Measurements from ENCODE around the gene RALGPS1.
A peak's percentile ranks its signal among the peaks of the same experiment; 100 is the strongest.

The RALGPS1 gene

DNA sequence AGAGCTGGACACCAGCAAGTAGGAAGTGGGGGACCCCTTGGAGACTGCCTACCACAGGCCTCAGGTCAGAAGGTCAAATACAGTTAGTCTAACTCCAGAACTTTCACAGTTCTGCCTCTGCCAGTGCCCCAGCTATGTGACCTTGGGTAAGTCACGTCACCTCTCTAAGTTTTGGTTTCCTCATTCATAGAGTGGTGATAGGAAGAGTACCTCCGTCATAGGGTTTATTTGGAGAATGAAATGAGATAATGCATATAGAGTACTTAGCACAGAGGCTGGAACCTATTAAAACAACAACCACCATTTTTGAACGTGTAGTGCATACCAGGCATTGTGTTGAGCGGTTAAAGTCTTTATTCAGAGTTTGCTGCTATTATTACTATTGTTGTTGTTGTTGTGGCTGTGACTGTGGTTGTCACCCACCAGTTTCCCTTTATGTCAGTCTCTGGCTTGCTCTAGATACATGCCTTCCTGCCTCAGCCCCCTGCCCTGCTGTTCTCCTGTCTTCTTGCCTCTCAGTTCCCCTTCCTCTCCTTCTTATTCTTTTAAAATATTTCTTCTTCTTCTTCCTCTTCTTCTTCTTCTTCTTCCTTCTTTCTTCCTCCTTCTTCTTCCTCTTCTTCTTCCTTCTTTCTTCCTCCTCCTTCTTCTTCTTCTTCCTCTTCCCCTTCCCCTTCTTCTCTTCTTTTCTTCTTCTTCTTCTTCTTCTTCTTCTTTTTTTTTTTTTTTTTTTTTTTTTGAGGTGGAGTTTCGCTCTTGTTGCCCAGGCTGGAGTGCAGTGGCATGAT is 67.8 kb downstream of the RALGPS1 start:
- peaks cover 11% of the 10 kb centered on the region for H3K36me3 Mint-ChIP-seq
- peaks cover 41% of the 10 kb centered on the region for H3K27me3 Mint-ChIP-seq
- peaks cover 3% of the 10 kb centered on the region for H3K9me3 Mint-ChIP-seq (ENCODE audit: low read depth)
- H3K27ac Mint-ChIP-seq, result no peak overlapping the region
- H3K4me1 Mint-ChIP-seq (ENCODE audit: low read depth), result peaks cover 37% of the 10 kb centered on the region
- no peak overlapping the region for H3K4me3 Mint-ChIP-seq

DNA sequence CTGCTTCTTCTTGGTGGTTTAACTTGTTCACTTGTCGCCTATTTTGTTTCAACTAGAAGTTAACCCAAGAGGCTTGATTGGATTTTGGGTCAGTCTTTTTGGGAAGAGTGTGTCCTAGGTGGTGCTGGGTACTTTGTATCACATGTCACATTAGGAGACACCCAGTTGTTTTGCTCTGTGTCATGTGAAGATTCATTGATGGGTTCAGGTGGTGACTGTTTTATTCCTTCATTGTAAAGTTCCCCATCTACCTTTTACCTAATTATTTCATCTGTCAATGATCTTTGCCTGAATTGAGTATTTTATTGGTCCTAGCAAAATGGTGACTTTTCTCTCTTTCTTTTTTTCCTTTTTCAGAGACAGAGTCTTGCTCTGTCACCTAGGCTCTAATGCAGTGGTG is 69.2 kb downstream of the RALGPS1 start:
- Mint-ChIP-seq H3K27ac (no peak overlapping the region), H3K27me3 (peaks cover 52% of the 10 kb centered on the region), H3K4me1 (ENCODE audit: low read depth) (peaks cover 50% of the 10 kb centered on the region)

DNA sequence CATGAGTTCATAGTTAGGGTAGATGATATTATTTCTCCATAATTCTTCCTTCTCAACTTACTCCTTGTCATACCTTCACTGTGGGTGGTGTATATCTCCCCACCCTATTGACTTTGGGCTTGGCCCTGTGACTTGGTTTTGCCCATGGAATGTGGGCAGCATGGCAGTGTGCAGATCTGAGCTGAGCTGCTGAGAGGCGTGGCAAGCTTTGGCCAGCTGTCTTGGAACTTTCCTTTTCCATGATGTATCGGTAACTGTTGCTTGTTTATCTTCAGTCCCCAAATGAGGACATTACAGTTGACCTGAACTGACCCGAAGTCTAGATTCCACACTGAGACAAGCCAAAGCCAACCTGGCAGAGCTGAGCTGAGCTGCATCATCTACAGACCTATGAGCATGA is 70.4 kb downstream of the RALGPS1 start:
- peaks cover 16% of the 10 kb centered on the region for H3K36me3 Mint-ChIP-seq
- H3K4me1 Mint-ChIP-seq (ENCODE audit: low read depth), result peaks cover 55% of the 10 kb centered on the region
- H3K4me3 Mint-ChIP-seq, result no peak overlapping the region

More for the DNA sequence above, 69.2 kb downstream of the RALGPS1 start:
- H3K9me3 Mint-ChIP-seq (ENCODE audit: low read depth), result peaks cover 3% of the 10 kb centered on the region
- peaks cover 16% of the 10 kb centered on the region for H3K36me3 Mint-ChIP-seq
- H3K4me3 Mint-ChIP-seq, result no peak overlapping the region

DNA sequence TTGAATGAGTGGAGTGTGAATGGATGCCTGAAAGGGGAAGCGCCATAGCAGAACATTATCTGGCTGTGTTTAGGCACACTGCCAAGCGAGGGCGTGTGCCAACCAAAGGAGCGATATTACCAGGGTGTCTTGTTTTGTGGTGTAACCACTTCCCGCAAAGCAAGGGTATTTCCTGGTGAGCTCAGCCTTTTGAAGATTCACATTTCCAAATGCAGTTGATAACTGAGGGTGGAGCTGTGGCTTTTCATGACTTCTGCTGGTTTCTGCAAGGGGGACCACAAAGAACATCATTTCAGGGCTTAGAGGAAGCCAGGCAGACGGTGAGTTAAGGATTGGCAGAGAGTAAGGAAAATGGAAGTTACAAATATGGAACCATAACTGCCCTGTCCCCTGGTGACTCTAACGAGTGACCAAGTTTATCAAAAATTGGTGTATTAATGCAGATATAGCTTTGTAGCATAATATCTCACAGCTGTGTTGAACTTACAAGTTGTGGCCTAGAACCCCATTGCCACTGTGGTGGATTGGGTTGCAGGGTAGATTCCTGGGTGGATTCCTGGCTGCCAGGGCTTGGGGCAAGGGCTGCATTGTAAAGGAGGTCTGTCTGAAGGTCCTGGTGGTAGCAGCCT is 71.4 kb downstream of the RALGPS1 start:
- Mint-ChIP-seq H3K27ac (peak overlapping the region; percentile 47), H3K4me3 (peak overlapping the region; percentile 76), H3K4me1 (ENCODE audit: low read depth) (peaks cover 56% of the 10 kb centered on the region), H3K27me3 (peaks cover 60% of the 10 kb centered on the region), H3K9me3 (ENCODE audit: low read depth) (peaks cover 3% of the 10 kb centered on the region), H3K36me3 (peaks cover 25% of the 10 kb centered on the region)

More for the DNA sequence above, 70.4 kb downstream of the RALGPS1 start:
- peaks cover 3% of the 10 kb centered on the region for H3K9me3 Mint-ChIP-seq (ENCODE audit: low read depth)
- H3K27ac Mint-ChIP-seq, result no peak overlapping the region
- H3K27me3 Mint-ChIP-seq, result peaks cover 52% of the 10 kb centered on the region

DNA sequence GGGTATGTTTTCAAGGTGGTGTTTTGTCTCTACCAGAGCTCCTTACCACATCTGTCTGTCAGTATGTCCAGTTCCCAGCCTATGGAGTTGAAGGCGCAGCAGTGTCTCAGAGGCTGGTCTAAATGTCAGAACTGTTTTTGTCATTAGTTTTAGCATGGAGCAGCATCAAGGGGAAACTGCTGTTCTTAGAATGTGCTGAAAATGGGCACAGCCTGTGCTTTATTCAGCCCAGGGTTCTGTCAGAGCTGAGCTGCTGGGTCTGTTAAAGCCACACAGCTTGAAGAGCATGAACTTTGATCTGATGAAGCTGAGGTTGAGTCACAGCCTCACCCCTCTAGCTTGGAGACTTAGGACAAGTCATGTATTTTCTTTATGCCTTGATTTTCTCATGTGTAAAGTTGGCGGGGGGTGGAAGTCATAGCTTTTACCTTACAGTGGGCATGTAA is 71.9 kb downstream of the RALGPS1 start:
- Mint-ChIP-seq H3K27ac (peak overlapping the region; percentile 47), H3K36me3 (peaks cover 28% of the 10 kb centered on the region), H3K4me1 (ENCODE audit: low read depth) (peaks cover 55% of the 10 kb centered on the region), H3K4me3 (peak overlapping the region; percentile 76), H3K27me3 (peaks cover 60% of the 10 kb centered on the region), H3K9me3 (ENCODE audit: low read depth) (peaks cover 3% of the 10 kb centered on the region)

DNA sequence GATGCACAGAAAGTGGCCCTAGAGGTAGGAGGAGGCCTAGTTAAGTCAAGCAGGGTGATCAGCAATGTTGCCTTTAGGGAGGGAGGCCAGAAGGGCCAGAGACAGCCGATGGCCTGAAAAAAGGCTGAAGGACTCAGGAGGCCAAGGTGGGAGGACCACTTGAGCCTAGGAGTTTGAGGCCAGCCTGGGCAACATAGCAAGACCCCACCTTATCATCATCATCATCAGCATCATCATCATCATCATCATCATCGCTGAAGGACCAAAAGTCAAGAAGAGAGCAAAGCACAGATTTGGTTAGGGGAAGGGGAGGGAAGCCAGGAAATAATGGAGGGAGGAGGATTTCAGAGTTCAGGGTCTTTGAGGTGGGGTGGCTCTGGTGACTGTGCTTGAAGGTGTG is 74.3 kb downstream of the RALGPS1 start:
- peaks cover 55% of the 10 kb centered on the region for H3K4me1 Mint-ChIP-seq (ENCODE audit: low read depth)
- H3K9me3 Mint-ChIP-seq (ENCODE audit: low read depth), result peaks cover 7% of the 10 kb centered on the region
- peaks cover 68% of the 10 kb centered on the region for H3K27me3 Mint-ChIP-seq
- H3K27ac Mint-ChIP-seq, result no peak overlapping the region
- H3K4me3 Mint-ChIP-seq, result no peak overlapping the region
- H3K36me3 Mint-ChIP-seq, result peaks cover 30% of the 10 kb centered on the region

DNA sequence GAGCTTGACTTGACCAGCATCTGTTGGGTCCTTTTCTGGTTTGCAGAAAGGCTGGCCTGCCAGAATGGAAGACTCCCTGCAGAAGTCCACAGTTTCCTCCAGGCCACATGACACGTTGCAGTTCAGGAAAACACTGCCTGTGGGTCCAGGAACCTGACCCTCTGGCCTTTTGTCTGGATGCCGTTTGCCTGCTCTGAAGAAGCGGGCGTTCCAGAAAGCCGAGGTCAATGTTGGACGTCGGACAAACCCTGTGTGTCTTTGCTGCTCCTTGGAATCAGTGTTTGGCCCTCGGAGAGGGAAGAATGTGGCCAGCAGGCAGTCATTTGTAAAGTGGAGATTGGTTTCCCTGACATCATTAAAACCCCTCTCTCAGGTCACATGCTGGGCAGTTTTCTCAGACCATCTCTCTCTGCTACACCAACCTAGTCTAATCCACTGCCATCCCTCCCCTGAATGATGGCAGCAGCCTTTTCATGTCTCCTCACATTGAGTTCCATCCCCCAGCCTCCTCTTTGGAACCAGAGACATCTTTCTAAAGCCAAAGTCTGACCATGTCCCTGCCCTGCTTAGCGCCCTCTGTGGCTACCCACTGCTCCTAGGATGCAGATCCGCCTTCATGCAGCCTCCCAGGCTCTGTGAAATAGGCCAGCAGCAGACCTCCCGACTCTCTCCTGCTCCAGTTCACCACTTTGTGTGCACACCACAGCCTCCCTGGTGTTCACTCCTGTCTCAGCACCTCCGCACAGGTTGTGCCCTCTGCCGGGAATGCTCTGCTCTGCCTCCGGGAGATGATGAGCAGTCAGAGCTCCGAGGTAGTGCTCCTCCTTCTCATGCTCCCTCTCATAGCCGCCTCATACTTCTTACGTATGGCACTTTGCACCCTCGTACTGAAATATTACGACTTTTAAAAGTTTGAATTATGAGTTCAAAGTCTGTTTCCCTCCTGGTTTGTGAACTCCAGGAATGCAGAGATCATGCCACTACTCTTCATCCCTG is 75.6 kb downstream of the RALGPS1 start:
- Mint-ChIP-seq H3K36me3 (peaks cover 27% of the 10 kb centered on the region), H3K27ac (no peak overlapping the region), H3K4me3 (no peak overlapping the region), H3K9me3 (ENCODE audit: low read depth) (peaks cover 7% of the 10 kb centered on the region), H3K4me1 (ENCODE audit: low read depth) (peaks cover 46% of the 10 kb centered on the region), H3K27me3 (peaks cover 61% of the 10 kb centered on the region)

DNA sequence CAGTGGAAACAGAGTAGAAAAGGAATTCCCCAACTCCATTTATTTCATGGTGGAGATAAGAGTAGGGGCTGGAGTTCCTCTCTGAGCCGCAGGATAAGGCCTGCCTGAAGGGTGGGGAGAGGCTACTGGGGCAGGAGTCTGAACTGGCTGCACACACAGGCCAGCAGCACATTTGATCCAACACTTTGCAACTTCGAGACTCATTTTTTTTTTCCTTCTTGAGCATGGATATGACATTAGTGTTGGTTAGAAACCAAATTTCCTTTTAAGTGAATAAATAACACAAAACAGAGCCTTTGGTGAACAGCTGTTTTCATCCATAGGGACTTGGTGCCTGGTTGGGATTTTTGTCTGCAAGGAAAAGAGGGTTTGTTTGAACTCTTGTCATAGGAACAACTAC is 76.6 kb downstream of the RALGPS1 start:
- Mint-ChIP-seq H3K4me3 (no peak overlapping the region), H3K36me3 (peaks cover 27% of the 10 kb centered on the region), H3K4me1 (ENCODE audit: low read depth) (peaks cover 38% of the 10 kb centered on the region), H3K27me3 (peaks cover 63% of the 10 kb centered on the region), H3K27ac (no peak overlapping the region), H3K9me3 (ENCODE audit: low read depth) (peaks cover 7% of the 10 kb centered on the region)

DNA sequence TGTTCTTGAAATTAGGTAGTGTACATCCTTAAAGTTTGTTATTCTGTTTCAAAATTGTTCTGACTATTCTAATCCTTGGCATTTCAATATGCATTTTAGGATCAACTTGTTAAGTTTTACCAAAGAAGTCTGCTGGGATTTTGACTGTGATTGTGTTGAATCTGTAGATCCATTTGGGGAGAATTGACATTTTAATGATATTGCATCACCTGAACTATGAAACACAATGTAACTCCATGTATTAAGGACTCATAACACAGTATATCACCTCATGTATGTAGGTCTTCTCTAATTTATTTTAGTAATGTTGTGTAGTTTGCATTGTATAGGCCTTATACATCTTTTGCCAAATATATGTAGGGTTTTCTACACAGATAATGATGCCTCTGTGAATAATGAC is 77.8 kb downstream of the RALGPS1 start:
- peaks cover 25% of the 10 kb centered on the region for H3K4me1 Mint-ChIP-seq (ENCODE audit: low read depth)
- peaks cover 7% of the 10 kb centered on the region for H3K9me3 Mint-ChIP-seq (ENCODE audit: low read depth)
- peaks cover 61% of the 10 kb centered on the region for H3K27me3 Mint-ChIP-seq
- H3K36me3 Mint-ChIP-seq, result peaks cover 27% of the 10 kb centered on the region
- no peak overlapping the region for H3K4me3 Mint-ChIP-seq
- no peak overlapping the region for H3K27ac Mint-ChIP-seq

DNA sequence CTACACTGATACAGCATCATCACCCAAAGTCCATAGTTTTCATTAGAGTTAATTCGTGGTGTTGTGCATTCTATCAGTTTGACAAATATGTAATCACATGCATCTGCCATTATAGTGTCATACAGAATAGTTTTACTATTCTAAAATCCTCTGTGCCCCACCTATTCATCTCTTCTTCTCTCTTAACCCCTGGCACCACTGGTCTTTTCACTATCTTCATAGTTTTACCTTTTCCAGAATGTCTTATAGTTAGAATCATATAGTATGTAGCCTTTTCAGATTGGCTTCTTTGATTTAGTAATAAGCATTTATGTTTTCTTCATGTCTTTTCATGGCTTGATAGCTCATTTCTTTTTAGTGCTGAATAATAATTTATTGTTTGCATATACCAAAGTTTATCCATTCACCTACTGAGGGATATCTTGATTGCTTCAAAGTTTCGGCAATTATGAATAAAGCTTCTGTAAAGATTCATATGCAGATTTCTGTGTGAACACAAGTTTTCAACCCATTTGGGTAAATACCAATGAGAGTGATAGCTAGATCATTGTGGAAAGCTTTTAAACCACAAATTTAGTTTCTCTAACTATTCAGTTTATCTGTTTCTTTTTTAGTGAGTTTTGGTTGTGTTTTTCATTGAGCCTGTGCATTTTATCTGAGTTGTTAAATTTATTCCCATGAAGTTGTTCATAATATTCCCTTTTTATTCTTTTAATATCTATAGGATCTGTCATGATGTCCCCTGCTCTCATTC is 84.9 kb downstream of the RALGPS1 start:
- no peaks in the 10 kb centered on the region for H3K9me3 Mint-ChIP-seq (ENCODE audit: low read depth)
- H3K36me3 Mint-ChIP-seq, result peaks cover 3% of the 10 kb centered on the region
- no peak overlapping the region for H3K4me3 Mint-ChIP-seq
- no peak overlapping the region for H3K27ac Mint-ChIP-seq
- peaks cover 14% of the 10 kb centered on the region for H3K4me1 Mint-ChIP-seq (ENCODE audit: low read depth)
- H3K27me3 Mint-ChIP-seq, result peaks cover 9% of the 10 kb centered on the region

DNA sequence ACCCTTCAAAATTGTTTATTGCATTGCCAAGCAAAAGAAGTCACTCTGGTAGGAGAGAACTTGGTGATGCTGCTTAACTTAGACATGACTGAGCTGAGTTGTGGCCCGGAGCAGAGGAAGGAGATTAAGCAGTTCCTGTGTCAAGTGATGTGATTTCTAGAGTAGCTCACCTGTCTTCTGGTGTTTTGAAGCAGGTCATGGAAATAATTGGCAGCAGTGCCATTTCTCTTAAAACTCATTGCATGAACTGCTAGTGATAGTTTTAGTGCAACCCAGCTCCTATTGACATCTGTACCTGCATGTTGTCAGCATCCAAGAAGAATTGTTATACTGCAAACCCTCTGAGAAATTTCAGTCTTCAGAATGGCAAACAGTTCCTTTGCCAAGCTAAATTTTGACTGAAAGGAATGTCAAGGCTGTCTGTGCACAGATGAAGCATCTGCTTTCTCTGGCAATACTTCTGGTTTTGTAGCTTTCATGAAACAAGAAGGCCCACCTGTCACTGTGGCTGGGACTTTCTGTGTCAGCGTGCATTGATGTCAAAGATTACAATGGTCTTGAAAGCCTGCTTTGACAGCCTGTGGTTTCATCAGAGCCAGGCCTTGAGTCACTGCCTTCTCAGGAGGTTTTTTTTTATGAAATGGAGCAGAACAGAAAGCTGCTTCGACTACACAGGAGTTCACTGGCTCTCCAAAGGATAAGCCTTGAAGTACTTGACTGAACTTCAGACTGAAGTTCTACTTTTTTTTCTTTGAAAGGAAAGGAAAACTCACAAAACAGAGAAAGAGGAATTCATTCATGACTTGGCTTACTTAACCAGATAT is 90.6 kb downstream of the RALGPS1 start:
- peaks cover 1% of the 10 kb centered on the region for H3K36me3 Mint-ChIP-seq
- H3K27me3 Mint-ChIP-seq, result peaks cover 17% of the 10 kb centered on the region
- peaks cover 25% of the 10 kb centered on the region for H3K4me1 Mint-ChIP-seq (ENCODE audit: low read depth)
- H3K27ac Mint-ChIP-seq, result peak overlapping the region; percentile 72
- no peaks in the 10 kb centered on the region for H3K9me3 Mint-ChIP-seq (ENCODE audit: low read depth)
- H3K4me3 Mint-ChIP-seq, result peak overlapping the region; percentile 38

DNA sequence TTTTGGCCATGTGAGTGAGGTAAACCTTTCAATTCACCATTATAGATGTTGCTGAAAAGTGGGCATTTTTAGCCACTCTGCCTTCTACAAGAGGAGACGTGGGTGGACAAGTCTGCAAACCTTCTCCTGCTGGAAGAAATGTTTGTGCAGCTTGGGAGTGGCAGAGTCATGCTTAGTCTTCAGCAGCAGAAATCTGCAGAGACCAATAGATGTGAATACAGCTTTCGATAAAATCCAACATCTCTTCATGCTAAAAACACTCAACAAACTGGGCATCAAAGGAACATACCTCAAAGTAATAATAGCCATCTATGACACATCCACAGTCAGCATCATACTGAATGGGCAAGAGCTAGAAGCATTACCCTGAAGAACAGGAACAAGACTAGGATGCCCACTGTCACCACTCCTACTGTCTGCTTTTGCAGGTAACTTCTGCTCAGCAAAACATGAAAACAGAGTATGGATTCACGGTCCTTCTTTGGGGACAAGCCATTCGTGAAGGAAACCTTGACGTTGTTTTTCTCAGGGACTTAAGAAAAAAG is 91.3 kb downstream of the RALGPS1 start:
- H3K9me3 Mint-ChIP-seq (ENCODE audit: low read depth), result no peaks in the 10 kb centered on the region
- peaks cover 18% of the 10 kb centered on the region for H3K27me3 Mint-ChIP-seq
- H3K36me3 Mint-ChIP-seq, result peaks cover 3% of the 10 kb centered on the region
- peak overlapping the region; percentile 38 for H3K4me3 Mint-ChIP-seq
- H3K4me1 Mint-ChIP-seq (ENCODE audit: low read depth), result peaks cover 25% of the 10 kb centered on the region
- peak overlapping the region; percentile 41 for H3K27ac Mint-ChIP-seq

DNA sequence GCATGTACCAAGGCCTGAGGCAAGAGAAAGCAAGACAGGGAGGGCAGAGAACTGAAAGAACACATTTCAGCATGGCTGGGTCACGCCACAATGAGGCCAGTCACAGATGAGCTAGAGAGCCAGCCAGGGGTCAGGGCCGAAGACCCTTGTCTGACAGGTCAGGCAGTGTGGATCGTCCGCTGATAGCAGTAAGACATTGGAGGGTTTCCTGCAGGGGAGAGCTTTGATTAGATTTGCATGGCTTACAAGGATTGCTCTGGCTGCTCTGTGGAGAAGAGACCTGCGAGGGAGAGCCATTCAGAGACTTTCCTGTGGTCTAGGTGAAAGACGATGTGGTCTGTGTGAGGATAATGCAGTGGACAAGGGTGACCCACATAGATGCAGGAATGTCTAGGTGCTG is 93.1 kb downstream of the RALGPS1 start:
- H3K27me3 Mint-ChIP-seq, result peaks cover 23% of the 10 kb centered on the region
- no peak overlapping the region for H3K27ac Mint-ChIP-seq
- peaks cover 25% of the 10 kb centered on the region for H3K4me1 Mint-ChIP-seq (ENCODE audit: low read depth)
- H3K4me3 Mint-ChIP-seq, result no peak overlapping the region
- peaks cover 3% of the 10 kb centered on the region for H3K36me3 Mint-ChIP-seq
- no peaks in the 10 kb centered on the region for H3K9me3 Mint-ChIP-seq (ENCODE audit: low read depth)
